Natural killer cell (primary cell): ENCODE results near the gene ZNF407. TPM values are rescaled to one million over a fixed set of nuclear protein-coding genes. Genes with fewer than 3 reads are reported as not detected.

Source experiments
- ATAC-seq, 3 donors: fragments of 150-1000 bp in 2 of 3; fragments of 200-7000 bp in 1 of 3; cut with Tn5 transposase; 1 replicate in 1 of 3; 2 replicates in 2 of 3; pipeline ENCODE4 v1.10.0; 2021; ENCODE audit warnings: mild to moderate bottlenecking in 2 of 3, moderate library complexity in 2 of 3
- DNase-seq, 2 donors: peaks; one replicate each; pipeline versions ENCODE4 v3.0.0 to v3.0.0-alpha.2; 2013 to 2021; ENCODE audit warnings: mixed read lengths in 1 of 2
- H3K27ac ChIP-seq: one replicate; pipeline ENCODE4 v1.5.1; 2013; ENCODE audit warnings: mild to moderate bottlenecking, low read length
- H3K27me3 ChIP-seq: one replicate; pipeline ENCODE4 v1.6.1; 2013; ENCODE audit warnings: low read length; ENCODE audit not compliant: control insufficient read depth, insufficient read depth
- H3K36me3 ChIP-seq: one replicate; pipeline ENCODE4 v1.6.1; 2013; ENCODE audit warnings: low read length; ENCODE audit not compliant: control insufficient read depth, insufficient read depth
- H3K4me1 ChIP-seq: one replicate; pipeline ENCODE4 v1.6.1; 2013; ENCODE audit warnings: low read length; ENCODE audit not compliant: control insufficient read depth, insufficient read depth
- H3K4me3 ChIP-seq: one replicate; pipeline ENCODE4 v1.5.1; 2013; ENCODE audit warnings: low read length
- H3K9me3 ChIP-seq: one replicate; pipeline ENCODE4 v1.6.1; 2013; ENCODE audit warnings: low read length; ENCODE audit not compliant: control insufficient read depth, insufficient read depth
- H3K27ac Mint-ChIP-seq, 2 donors: one replicate each; pipeline ENCODE4 v1.8.0; 2022; ENCODE audit warnings: mild to moderate bottlenecking in 2 of 2, mixed read lengths in 2 of 2, moderate library complexity in 1 of 2
- H3K27me3 Mint-ChIP-seq, 2 donors: one replicate each; pipeline ENCODE4 v1.8.0; 2022; ENCODE audit warnings: low read depth in 2 of 2, mixed read lengths in 2 of 2
- H3K36me3 Mint-ChIP-seq: one replicate; pipeline ENCODE4 v1.8.0; 2022; ENCODE audit warnings: mixed read lengths
- H3K4me1 Mint-ChIP-seq, 2 donors: one replicate each; pipeline ENCODE4 v1.8.0; 2022; ENCODE audit warnings: mixed read lengths in 2 of 2
- H3K4me3 Mint-ChIP-seq: one replicate; pipeline ENCODE4 v1.8.0; 2022; ENCODE audit warnings: mild to moderate bottlenecking, moderate library complexity, mixed read lengths
- H3K9me3 Mint-ChIP-seq, 2 donors: one replicate each; pipeline ENCODE4 v1.8.0; 2022; ENCODE audit warnings: mixed read lengths in 2 of 2
- WGBS: methylation state at CpG from one replicate; pipeline ENCODE4 v1.1.7; 2013; ENCODE audit warnings: missing lambda C conversion rate; ENCODE audit not compliant: insufficient coverage; 5-methylcytosine and 5-hydroxymethylcytosine counted together
- intact Hi-C: fragments of 100-400 bp; cut with micrococcal nuclease; formaldehyde crosslinking; loops from one replicate; pipeline ENCODE4 v1.14.2; 2022
- total RNA-seq, 4 donors: library from RNA; stranded (reverse); fragments of 120-200 nt in 1 of 4; gene quantifications; one replicate each; pipeline versions ENCODE4 v1.2.3 to v1.2.4, GENCODE V29; 2013 to 2022
- TF ChIP-seq, protein P1 (sequence below): fragments of 200-600 bp; IDR thresholded peaks from one replicate; pipeline ENCODE4 v1.8.0; 2022; ENCODE audit warnings: antibody characterized with exemption

Gene ZNF407
- total RNA-seq, 3 donors from 2014 or later (not counting 1 experiment from before 2014, with no cell fraction given), result 28.4 to 36.7 (median 36.3) TPM

DNA sequence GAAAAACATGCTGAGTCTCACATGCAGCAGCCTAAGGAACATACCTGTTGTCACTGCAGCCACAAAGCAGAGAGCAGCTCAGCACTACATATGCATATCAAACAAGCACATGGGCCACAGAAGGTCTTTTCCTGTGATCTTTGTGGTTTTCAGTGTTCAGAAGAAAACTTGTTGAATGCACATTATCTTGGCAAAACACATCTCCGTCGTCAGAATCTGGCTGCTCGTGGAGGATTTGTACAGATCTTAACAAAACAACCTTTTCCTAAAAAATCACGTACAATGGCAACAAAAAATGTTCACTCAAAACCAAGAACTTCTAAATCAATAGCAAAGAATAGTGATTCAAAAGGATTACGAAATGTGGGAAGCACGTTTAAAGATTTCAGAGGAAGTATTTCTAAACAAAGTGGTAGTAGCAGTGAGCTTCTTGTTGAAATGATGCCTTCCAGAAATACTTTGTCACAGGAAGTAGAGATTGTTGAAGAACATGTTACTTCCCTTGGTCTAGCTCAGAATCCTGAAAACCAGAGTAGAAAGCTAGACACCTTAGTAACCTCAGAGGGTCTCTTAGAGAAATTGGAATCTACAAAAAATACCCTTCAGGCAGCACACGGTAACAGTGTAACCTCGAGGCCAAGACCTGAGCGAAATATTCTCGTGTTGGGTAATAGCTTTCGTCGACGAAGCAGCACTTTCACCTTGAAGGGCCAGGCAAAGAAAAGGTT, 34.1 kb downstream of the ZNF407 start:
- Mint-ChIP-seq H3K27me3 (no peaks in the 10 kb centered on the region), H3K27ac (peak overlapping the region; percentile 81 to 90), H3K36me3 (peaks cover 11% of the 10 kb centered on the region), H3K9me3 (no peaks in the 10 kb centered on the region), H3K4me1 (peaks cover 24 to 46% of the 10 kb centered on the region in 2 donors), H3K4me3 (peak overlapping the region; percentile 60)
- DNase-seq (peak in 1 of 2 donors; percentile 66), ATAC-seq (peak in 2 of 3 donors; percentile 15 to 56)
- peaks cover 13% of the 10 kb centered on the region for H3K4me1 ChIP-seq
- H3K27ac ChIP-seq, result peak overlapping the region; percentile 32
- H3K36me3 ChIP-seq, result peaks cover 7% of the 10 kb centered on the region
- intact Hi-C loops, result no loop called here
- no peaks in the 10 kb centered on the region for H3K27me3 ChIP-seq
- WGBS, result 49% methylated on average over 12 of the region's 13 CpGs
- no peaks in the 10 kb centered on the region for H3K9me3 ChIP-seq
- H3K4me3 ChIP-seq, result no peak overlapping the region
- TF ChIP-seq, protein P1, sequence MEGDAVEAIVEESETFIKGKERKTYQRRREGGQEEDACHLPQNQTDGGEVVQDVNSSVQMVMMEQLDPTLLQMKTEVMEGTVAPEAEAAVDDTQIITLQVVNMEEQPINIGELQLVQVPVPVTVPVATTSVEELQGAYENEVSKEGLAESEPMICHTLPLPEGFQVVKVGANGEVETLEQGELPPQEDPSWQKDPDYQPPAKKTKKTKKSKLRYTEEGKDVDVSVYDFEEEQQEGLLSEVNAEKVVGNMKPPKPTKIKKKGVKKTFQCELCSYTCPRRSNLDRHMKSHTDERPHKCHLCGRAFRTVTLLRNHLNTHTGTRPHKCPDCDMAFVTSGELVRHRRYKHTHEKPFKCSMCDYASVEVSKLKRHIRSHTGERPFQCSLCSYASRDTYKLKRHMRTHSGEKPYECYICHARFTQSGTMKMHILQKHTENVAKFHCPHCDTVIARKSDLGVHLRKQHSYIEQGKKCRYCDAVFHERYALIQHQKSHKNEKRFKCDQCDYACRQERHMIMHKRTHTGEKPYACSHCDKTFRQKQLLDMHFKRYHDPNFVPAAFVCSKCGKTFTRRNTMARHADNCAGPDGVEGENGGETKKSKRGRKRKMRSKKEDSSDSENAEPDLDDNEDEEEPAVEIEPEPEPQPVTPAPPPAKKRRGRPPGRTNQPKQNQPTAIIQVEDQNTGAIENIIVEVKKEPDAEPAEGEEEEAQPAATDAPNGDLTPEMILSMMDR, result no peak

DNA sequence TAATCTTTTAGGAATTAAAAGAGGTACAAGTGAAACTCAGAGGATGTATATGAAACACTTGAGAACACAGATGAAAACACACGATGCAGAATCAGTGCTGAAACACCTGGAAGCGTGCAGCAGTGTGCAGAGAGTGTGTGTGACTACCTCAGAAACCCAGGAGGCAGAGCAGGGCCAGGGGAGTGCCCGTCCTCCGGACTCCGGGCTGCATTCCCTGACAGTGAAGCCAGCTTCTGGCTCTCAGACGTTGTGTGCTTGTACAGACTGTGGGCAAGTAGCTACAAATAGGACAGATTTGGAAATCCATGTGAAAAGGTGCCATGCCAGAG, 34.6 kb downstream of the ZNF407 start:
- H3K27me3 ChIP-seq, result no peaks in the 10 kb centered on the region
- Mint-ChIP-seq H3K36me3 (peaks cover 11% of the 10 kb centered on the region), H3K4me1 (peaks cover 24 to 41% of the 10 kb centered on the region in 2 donors), H3K27me3 (no peaks in the 10 kb centered on the region), H3K27ac (peak overlapping the region; percentile 81 to 90), H3K9me3 (no peaks in the 10 kb centered on the region), H3K4me3 (no peak overlapping the region)
- ATAC-seq, result no peak
- DNase-seq, result peak in 1 of 2 donors; percentile 15
- 92% methylated on average over 6 of the region's 6 CpGs for WGBS
- peaks cover 7% of the 10 kb centered on the region for H3K36me3 ChIP-seq
- intact Hi-C loops, result no loop called here
- H3K27ac ChIP-seq, result peak overlapping the region; percentile 32
- no peaks in the 10 kb centered on the region for H3K9me3 ChIP-seq
- no peak overlapping the region for H3K4me3 ChIP-seq
- H3K4me1 ChIP-seq, result peaks cover 13% of the 10 kb centered on the region
- TF ChIP-seq, protein P1, result no peak

DNA sequence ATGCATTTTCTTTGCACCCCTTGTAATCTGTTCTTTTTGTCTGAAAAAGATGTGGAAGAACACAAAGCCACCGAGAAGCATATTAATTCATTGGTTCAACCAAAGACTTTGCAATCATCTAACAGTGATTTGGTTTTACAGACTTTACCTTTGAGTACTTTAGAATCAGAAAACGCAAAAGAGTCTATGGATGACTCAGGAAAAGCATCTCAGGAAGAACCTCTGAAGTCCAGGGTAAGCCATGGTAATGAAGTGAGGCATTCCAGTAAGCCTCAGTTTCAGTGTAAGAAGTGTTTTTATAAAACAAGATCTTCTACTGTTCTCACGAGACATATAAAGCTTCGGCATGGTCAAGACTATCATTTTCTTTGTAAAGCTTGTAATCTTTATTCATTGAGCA, 35.2 kb downstream of the ZNF407 start:
- peaks cover 11% of the 10 kb centered on the region for H3K36me3 Mint-ChIP-seq
- no peak for ATAC-seq
- intact Hi-C loops, result no loop called here

More for the DNA sequence above, 35.2 kb downstream of the ZNF407 start:
- TF ChIP-seq, protein P1, result no peak
- DNase-seq, result no peak
- WGBS, result 92% methylated on average over 4 of the region's 4 CpGs
- Histone ChIP-seq H3K27ac (peak overlapping the region; percentile 32), H3K36me3 (peaks cover 7% of the 10 kb centered on the region), H3K9me3 (no peaks in the 10 kb centered on the region), H3K4me3 (no peak overlapping the region), H3K4me1 (peaks cover 13% of the 10 kb centered on the region), H3K27me3 (no peaks in the 10 kb centered on the region)
- Mint-ChIP-seq H3K9me3 (no peaks in the 10 kb centered on the region), H3K27me3 (no peaks in the 10 kb centered on the region), H3K4me3 (no peak overlapping the region), H3K4me1 (peaks cover 24 to 36% of the 10 kb centered on the region in 2 donors), H3K27ac (peak overlapping the region in 1 of 2 donors; percentile 81)
